Endothelial cell of umbilical vein (primary cell): ENCODE data around the gene TTC39A. TPM values are rescaled to one million over a fixed set of nuclear protein-coding genes. Genes with fewer than 3 reads are reported as not detected.

Source experiments
- BruUV-seq: library from RNA; stranded (reverse); fragments of 400-500 nt; replicated peaks from 2 replicates; lab custom pipeline; 2021; lab: Mats Ljungman, UMichigan
- CTCF ChIA-PET: fragments of 300-600, 350-600 bp; sonication (Branson Sonifier 250); formaldehyde crosslinking; loops from one replicate; lab custom pipeline; 2021; ENCODE audit warnings: antibody characterized with exemption, inconsistent platforms; lab: Charles Lee
- POLR2A ChIA-PET: fragments of 300-600, 350-600 bp; sonication (Branson Sonifier 250); formaldehyde crosslinking; loops from one replicate; lab custom pipeline; 2021; ENCODE audit warnings: antibody characterized with exemption, inconsistent platforms; lab: Charles Lee
- DNase-seq: peaks from one replicate; pipeline ENCODE4 v3.0.0-alpha.2; 2011; ENCODE audit warnings: low read depth, low spot score
- FAIRE-seq: peaks from 2 replicates; lab custom pipeline; 2011; peaks lifted over from hg19 to GRCh38; lab: Jason Lieb, UNC
- H2AFZ ChIP-seq: 2 replicates; pipeline ENCODE4 v1.6.0; 2012; ENCODE audit warnings: low read depth, low read length, control low read depth, inconsistent platforms
- H3K27ac ChIP-seq: 2 replicates; pipeline ENCODE4 v1.5.1; 2011; ENCODE audit warnings: low read depth, mild to moderate bottlenecking, control low read depth, low read length, moderate library complexity; ENCODE audit not compliant: insufficient read depth
- H3K27me3 ChIP-seq, 2 experiments: 2 replicates each; pipeline versions ENCODE4 v1.6.0 to v1.6.1; 2011; ENCODE audit warnings: low read length in 2 of 2, mixed read lengths in 1 of 2; ENCODE audit not compliant: control insufficient read depth in 2 of 2, insufficient read depth in 2 of 2
- H3K36me3 ChIP-seq, 2 experiments: 2 replicates in 1 of 2; 3 replicates in 1 of 2; pipeline ENCODE4 v1.5.1; 2011; ENCODE audit warnings: low read length in 2 of 2, mild to moderate bottlenecking in 1 of 2, moderate library complexity in 1 of 2; ENCODE audit not compliant: control insufficient read depth in 2 of 2, insufficient read depth in 2 of 2; ENCODE audit errors: extremely low read depth in 1 of 2
- H3K4me1 ChIP-seq: 3 replicates; pipeline ENCODE4 v1.5.1; 2011; ENCODE audit warnings: mild to moderate bottlenecking, low read length; ENCODE audit not compliant: control insufficient read depth, insufficient read depth; ENCODE audit errors: extremely low read depth
- H3K4me2 ChIP-seq: 2 replicates; pipeline ENCODE4 v1.6.1; 2011; ENCODE audit warnings: low read length, control low read depth, mixed read lengths; ENCODE audit not compliant: insufficient read depth
- H3K4me3 ChIP-seq, 3 experiments: fragments of 200-600 bp in 1 of 3; sonication (generic), shearing (Covaris generic) in 1 of 3; replicated peaks in 1 of 3; 2 replicates each; pipeline ENCODE4 v1.5.1; 2011 to 2016; ENCODE audit warnings: control low read depth in 3 of 3, low read length in 3 of 3, mild to moderate bottlenecking in 2 of 3, inconsistent platforms in 1 of 3, low read depth in 1 of 3, moderate library complexity in 1 of 3; ENCODE audit not compliant: insufficient read depth in 1 of 3
- H3K79me2 ChIP-seq: 2 replicates; pipeline ENCODE4 v1.6.0; 2012; ENCODE audit warnings: low read length, inconsistent platforms; ENCODE audit not compliant: control insufficient read depth, insufficient read depth
- H3K9ac ChIP-seq: replicated peaks from 2 replicates; pipeline ENCODE3; 2011; ENCODE audit warnings: low read length, control low read depth; ENCODE audit not compliant: insufficient read depth; ENCODE audit errors: extremely low read depth
- H3K9me1 ChIP-seq: replicated peaks from 3 replicates; pipeline ENCODE4 v1.6.0; 2011; ENCODE audit warnings: mild to moderate bottlenecking, low read length; ENCODE audit not compliant: control insufficient read depth, insufficient read depth; ENCODE audit errors: extremely low read depth
- H3K9me3 ChIP-seq: replicated peaks from 2 replicates; pipeline ENCODE4 v1.5.1; 2012; ENCODE audit warnings: low read length, inconsistent platforms; ENCODE audit not compliant: control insufficient read depth, insufficient read depth
- H4K20me1 ChIP-seq: replicated peaks from 2 replicates; pipeline ENCODE3; 2011; ENCODE audit warnings: mild to moderate bottlenecking, low read length; ENCODE audit not compliant: control insufficient read depth, insufficient read depth; ENCODE audit errors: extremely low read depth
- EZH2 ChIP-seq: IDR thresholded peaks from 2 replicates; pipeline ENCODE4 v1.6.1; 2012; ENCODE audit warnings: borderline replicate concordance, low read depth, mild to moderate bottlenecking, moderate library complexity, low read length, inconsistent platforms; ENCODE audit not compliant: severe bottlenecking
- FOS ChIP-seq: IDR thresholded peaks from 2 replicates; pipeline ENCODE4 v1.6.1; 2011; ENCODE audit warnings: mild to moderate bottlenecking, low read length, moderate library complexity, borderline replicate concordance; ENCODE audit not compliant: insufficient read depth
- MYC ChIP-seq: IDR thresholded peaks from one replicate; pipeline ENCODE4 v1.6.1; 2011; ENCODE audit warnings: mild to moderate bottlenecking, low read depth, low read length
- POLR2A ChIP-seq: IDR thresholded peaks from 2 replicates; pipeline ENCODE4 v1.6.1; 2012; ENCODE audit warnings: low read depth, mild to moderate bottlenecking, control low read depth, low read length
- POLR2AphosphoS5 ChIP-seq: IDR thresholded peaks from 2 replicates; pipeline ENCODE4 v1.6.1; 2012; ENCODE audit warnings: low read depth, mild to moderate bottlenecking, control low read depth, low read length, moderate library complexity; ENCODE audit not compliant: insufficient read depth
- dilution Hi-C: fragments of 300-500 bp; cut with MboI; formaldehyde crosslinking; loops from one replicate; pipeline ENCODE4 v1.15.0; 2019; ENCODE audit warnings: low sequenced_read_pairs; ENCODE audit not compliant: extremely low pct_ligation_motif_present
- intact Hi-C: fragments of 100-400 bp; cut with micrococcal nuclease; formaldehyde crosslinking; loops from one replicate; pipeline ENCODE4 v1.10.0; 2022
- polyA plus RNA-seq, 4 experiments: library from polyadenylated mRNA; depleted of rRNA in 3 of 4; stranded (reverse) in 3 of 4; unstranded in 1 of 4; fragments of >200 nt; gene quantifications; 2 replicates each; pipeline versions ENCODE4 v1.2.1 to v1.2.3, GENCODE V29; 2011 to 2012; ENCODE audit warnings: missing spikeins in 1 of 4
- total RNA-seq: library from RNA; stranded (reverse); gene quantifications from 2 replicates; pipeline ENCODE4 v1.2.3, GENCODE V29; 2021
- TF ChIP-seq, protein P1 (sequence below), 2 donors: IDR thresholded peaks; 1 replicate in 1 of 2; 2 replicates in 1 of 2; pipeline ENCODE4 v1.5.1; 2011; ENCODE audit warnings: low read length in 2 of 2, mild to moderate bottlenecking in 2 of 2, moderate library complexity in 2 of 2, control low read depth in 1 of 2, inconsistent platforms in 1 of 2, low read depth in 1 of 2; ENCODE audit not compliant: insufficient read depth in 1 of 2; ENCODE audit errors: extremely low read depth in 1 of 2
- TF ChIP-seq, protein P2 (sequence below): IDR thresholded peaks from 2 replicates; pipeline ENCODE4 v1.6.1; 2011; ENCODE audit not compliant: insufficient read depth, insufficient read length

Gene TTC39A
- total and polyA plus RNA-seq, 2 donors (not counting 3 experiments of a cell fraction or from before 2014, with no cell fraction given): 1.1 to 1.7 TPM

- TF ChIP-seq, protein P1, sequence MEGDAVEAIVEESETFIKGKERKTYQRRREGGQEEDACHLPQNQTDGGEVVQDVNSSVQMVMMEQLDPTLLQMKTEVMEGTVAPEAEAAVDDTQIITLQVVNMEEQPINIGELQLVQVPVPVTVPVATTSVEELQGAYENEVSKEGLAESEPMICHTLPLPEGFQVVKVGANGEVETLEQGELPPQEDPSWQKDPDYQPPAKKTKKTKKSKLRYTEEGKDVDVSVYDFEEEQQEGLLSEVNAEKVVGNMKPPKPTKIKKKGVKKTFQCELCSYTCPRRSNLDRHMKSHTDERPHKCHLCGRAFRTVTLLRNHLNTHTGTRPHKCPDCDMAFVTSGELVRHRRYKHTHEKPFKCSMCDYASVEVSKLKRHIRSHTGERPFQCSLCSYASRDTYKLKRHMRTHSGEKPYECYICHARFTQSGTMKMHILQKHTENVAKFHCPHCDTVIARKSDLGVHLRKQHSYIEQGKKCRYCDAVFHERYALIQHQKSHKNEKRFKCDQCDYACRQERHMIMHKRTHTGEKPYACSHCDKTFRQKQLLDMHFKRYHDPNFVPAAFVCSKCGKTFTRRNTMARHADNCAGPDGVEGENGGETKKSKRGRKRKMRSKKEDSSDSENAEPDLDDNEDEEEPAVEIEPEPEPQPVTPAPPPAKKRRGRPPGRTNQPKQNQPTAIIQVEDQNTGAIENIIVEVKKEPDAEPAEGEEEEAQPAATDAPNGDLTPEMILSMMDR (IDR thresholded peaks at IDR 0.05; ENCODE audit: extremely low read depth in 1 of 2, insufficient read depth in 1 of 2, low read depth in 1 of 2, low read length in 2 of 2): peak; percentile 22
- TF ChIP-seq EZH2 (no peak), MYC (no peak), POLR2AphosphoS5 (no peak), FOS (no peak), POLR2A (no peak)
- TF ChIP-seq, protein P2, sequence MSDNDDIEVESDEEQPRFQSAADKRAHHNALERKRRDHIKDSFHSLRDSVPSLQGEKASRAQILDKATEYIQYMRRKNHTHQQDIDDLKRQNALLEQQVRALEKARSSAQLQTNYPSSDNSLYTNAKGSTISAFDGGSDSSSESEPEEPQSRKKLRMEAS: no peak
- intact Hi-C loops: loop anchor here (2.0 kb wide), 1 partner anchor 17 kb away; the partner anchor contains the start of gene TTC39A
- Histone ChIP-seq H3K4me3 (no peak overlapping the region), H3K9me1 (no peaks in the 10 kb centered on the region), H3K9ac (peak overlapping the region; percentile 44), H3K4me2 (no peak overlapping the region), H2AFZ (peak overlapping the region; percentile 45), H3K79me2 (no peaks in the 10 kb centered on the region), H3K36me3 (no peaks in the 10 kb centered on the region), H4K20me1 (no peaks in the 10 kb centered on the region), H3K9me3 (no peaks in the 10 kb centered on the region), H3K27ac (peak overlapping the region; percentile 93), H3K4me1 (peaks cover 28% of the 10 kb centered on the region), H3K27me3 (no peaks in the 10 kb centered on the region)
- ChIA-PET CTCF (interaction anchor here (0.6 to 2.4 kb wide), 4 partner anchors 8 to 221 kb away, joined by 3 to 15 read pairs (median 6); no protein-coding TSS in a partner anchor), POLR2A (no interaction called here)
- peak; percentile 32 for DNase-seq
- dilution Hi-C loops: no loop called here
- FAIRE-seq: peak; percentile 28
- no TSS peak for BruUV-seq
Observed at GRCh38 chr1:51313268-51313852, 17.0 kb downstream of the TTC39A start.
